Activated naive CD4-positive, alpha-beta T cell treated with anti-CD3 and anti-CD28 coated beads, Interleukin-2, amount 10 ng/mL, durations not matched to agents 7 days and 5 days (primary cell): ENCODE results near the gene LRRC4C.
"Not testable (repeated sequence)": the region's sequence is repeated elsewhere in the genome, so short reads cannot be mapped to it uniquely, and the experiment has no call there.

Experiments
- CTCF ChIA-PET: fragments of 350-600 bp; sonication (Branson Sonifier 250); formaldehyde crosslinking; loops from one replicate; lab custom pipeline; 2021; ENCODE audit warnings: antibody characterized with exemption; lab: Charles Lee
- DNase-seq: peaks from one replicate; pipeline ENCODE4 v3.0.0-alpha.2; 2020
- H3K27ac Mint-ChIP-seq: one replicate; pipeline ENCODE4 v1.8.0; 2021; ENCODE audit warnings: mild to moderate bottlenecking, moderate library complexity, mixed read lengths
- H3K27me3 Mint-ChIP-seq: one replicate; pipeline ENCODE4 v1.8.0; 2021; ENCODE audit warnings: mild to moderate bottlenecking, mixed read lengths
- H3K36me3 Mint-ChIP-seq: one replicate; pipeline ENCODE4 v1.8.0; 2021; ENCODE audit warnings: mixed read lengths
- H3K4me1 Mint-ChIP-seq: one replicate; pipeline ENCODE4 v1.8.0; 2021; ENCODE audit warnings: mixed read lengths
- H3K4me3 Mint-ChIP-seq: one replicate; pipeline ENCODE4 v1.8.0; 2021; ENCODE audit warnings: mild to moderate bottlenecking, moderate library complexity, mixed read lengths
- H3K9me3 Mint-ChIP-seq: one replicate; pipeline ENCODE4 v1.8.0; 2021; ENCODE audit warnings: mixed read lengths

Gene LRRC4C

DNA sequence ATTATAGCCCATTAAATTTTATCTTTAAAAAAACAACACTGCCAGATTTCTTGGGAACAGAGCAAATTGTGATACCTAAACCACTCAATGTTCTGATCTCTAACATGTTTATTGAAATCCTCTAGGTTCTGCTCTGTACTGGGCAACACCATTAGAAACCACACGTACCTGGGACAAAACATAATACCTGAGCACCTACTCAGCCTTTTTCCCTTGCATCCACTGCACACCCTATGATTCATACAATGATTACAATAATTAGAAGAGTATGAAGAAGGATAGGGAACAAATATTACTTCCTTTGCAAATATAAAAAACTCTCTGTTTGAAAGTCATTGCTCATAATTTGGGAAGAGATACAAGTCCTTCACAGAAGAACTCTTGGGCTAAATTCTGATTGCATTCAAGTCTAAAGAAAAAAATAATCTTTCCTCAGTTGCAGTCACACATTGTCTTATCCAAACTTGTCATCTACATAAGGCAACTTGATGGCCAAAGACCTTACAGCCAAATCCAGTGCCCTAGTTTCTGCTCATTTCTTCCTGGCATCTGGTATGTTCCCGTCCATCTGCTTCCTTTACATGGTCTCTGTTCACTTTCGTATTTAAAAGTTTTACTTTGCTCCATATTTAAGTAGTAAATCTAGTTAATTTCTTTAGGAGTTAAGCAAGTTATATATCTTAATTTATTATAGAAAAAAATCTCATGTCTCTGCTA lies 407.4 kb downstream of the LRRC4C start:
- Mint-ChIP-seq H3K36me3 (no peaks in the 10 kb centered on the region), H3K27ac (no peak overlapping the region), H3K4me3 (no peak overlapping the region), H3K27me3 (no peaks in the 10 kb centered on the region), H3K9me3 (peaks cover 14% of the 10 kb centered on the region), H3K4me1 (no peaks in the 10 kb centered on the region)
- no peak for DNase-seq
- CTCF ChIA-PET, result no interaction called here

DNA sequence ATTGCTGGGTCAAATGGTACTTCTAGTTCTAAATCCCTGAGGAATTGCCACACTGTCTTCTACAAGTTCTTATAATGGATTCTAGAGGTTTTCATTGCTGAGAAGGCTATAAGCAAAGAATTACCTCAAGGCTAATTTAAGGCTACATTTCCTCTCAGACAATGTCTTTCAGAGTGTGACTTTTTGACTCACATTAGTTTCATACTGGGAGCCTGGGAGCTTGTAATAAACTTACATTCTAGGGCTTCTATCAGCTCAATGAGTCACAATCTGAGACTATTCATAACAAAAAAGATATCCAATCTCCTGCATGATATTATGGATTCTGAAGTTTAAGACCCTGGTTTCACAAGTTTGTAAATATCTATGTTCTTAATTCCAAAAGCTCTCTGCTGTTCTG lies 408.7 kb downstream of the LRRC4C start:
- no peak overlapping the region for H3K4me3 Mint-ChIP-seq
- H3K4me1 Mint-ChIP-seq, result no peaks in the 10 kb centered on the region
- H3K36me3 Mint-ChIP-seq, result no peaks in the 10 kb centered on the region
- H3K9me3 Mint-ChIP-seq, result peaks cover 8% of the 10 kb centered on the region
- CTCF ChIA-PET, result no interaction called here
- no peak for DNase-seq
- no peak overlapping the region for H3K27ac Mint-ChIP-seq
- no peaks in the 10 kb centered on the region for H3K27me3 Mint-ChIP-seq

DNA sequence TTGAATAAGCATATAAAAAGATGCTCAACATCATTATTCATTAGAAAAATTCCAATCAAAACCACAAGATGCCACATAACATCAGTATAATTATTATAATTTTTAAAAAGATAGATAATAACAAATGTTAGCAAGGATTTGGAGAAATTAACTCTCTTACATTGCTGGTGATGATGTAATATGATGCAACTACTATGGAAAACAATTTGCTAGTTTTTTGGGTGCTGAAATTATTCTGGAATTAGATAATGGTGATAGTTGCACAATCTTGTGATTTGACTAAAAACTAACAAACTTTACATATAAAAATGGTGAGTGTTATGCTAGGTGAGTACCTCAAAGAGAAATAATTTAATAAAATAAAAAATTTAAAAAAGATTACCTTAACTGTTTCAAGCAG lies 412.2 kb downstream of the LRRC4C start:
- Mint-ChIP-seq H3K4me3 (no peak overlapping the region), H3K36me3 (no peaks in the 10 kb centered on the region), H3K9me3 (peaks cover 8% of the 10 kb centered on the region), H3K4me1 (no peaks in the 10 kb centered on the region), H3K27ac (no peak overlapping the region), H3K27me3 (no peaks in the 10 kb centered on the region)
- DNase-seq, result no peak
- CTCF ChIA-PET, result no interaction called here

DNA sequence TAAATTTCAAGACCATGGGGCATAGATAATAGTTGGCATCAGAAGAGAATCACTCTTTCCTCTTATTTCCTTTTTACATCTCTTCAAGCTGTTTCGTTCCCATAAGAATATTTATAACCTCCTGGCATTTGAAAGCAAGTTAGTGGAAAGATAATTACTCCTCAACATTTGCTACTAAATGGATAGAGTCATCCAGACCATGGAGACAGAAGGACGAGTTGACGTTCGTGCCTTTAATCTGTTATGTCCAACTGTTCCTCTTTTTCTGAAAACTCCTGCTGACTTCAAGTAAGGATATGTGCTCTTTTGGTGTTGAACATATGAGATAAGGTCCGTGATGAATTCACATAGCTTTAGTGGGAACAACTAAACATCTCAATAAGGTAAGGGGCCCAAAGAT lies 414.2 kb downstream of the LRRC4C start:
- CTCF ChIA-PET, result no interaction called here
- no peak overlapping the region for H3K4me3 Mint-ChIP-seq
- DNase-seq, result no peak
- no peak overlapping the region for H3K27ac Mint-ChIP-seq
- no peaks in the 10 kb centered on the region for H3K4me1 Mint-ChIP-seq
- H3K27me3 Mint-ChIP-seq, result no peaks in the 10 kb centered on the region
- no peaks in the 10 kb centered on the region for H3K36me3 Mint-ChIP-seq
- H3K9me3 Mint-ChIP-seq, result peaks cover 13% of the 10 kb centered on the region

DNA sequence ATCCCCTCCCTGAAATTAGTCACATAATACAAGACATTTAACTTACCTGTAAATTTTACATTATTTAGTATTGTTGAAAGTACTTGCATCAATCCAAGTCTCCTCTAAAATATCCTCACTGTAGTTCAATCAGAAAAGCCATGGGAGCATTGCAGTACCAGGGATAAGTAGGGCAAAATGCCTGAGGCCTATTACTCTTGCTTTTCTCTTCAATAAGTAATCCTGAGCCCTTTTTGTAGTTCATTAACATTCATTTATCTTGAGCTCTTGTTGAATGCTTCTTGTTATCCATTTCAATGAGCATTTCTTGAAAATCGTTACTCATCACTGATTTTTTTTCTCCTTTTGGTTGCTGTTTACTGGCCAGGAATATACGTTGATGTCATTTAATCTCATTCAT lies 414.7 kb downstream of the LRRC4C start:
- Mint-ChIP-seq H3K9me3 (peaks cover 16% of the 10 kb centered on the region), H3K4me3 (no peak overlapping the region), H3K4me1 (no peaks in the 10 kb centered on the region), H3K27me3 (no peaks in the 10 kb centered on the region), H3K27ac (no peak overlapping the region), H3K36me3 (no peaks in the 10 kb centered on the region)
- CTCF ChIA-PET, result no interaction called here
- no peak for DNase-seq

DNA sequence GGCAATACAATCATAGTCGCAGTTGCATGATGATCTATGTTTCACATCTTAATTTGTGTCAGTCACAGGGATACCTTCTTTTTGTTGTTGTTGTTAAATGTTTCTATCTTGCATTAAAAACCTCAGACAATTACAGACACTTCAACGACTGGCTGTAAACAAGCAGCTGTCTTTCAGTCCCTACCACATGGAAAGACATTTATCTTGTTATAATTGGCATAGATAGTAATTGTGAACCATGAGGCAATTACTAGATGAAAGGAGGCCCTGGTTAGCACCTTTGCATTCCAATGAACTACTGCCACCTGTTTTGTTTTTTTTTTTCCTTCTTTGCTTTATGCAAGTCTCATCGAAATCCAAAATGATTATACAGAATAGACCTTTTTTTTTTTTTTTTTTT lies 416.8 kb downstream of the LRRC4C start:
- no peaks in the 10 kb centered on the region for H3K36me3 Mint-ChIP-seq
- H3K27me3 Mint-ChIP-seq, result no peaks in the 10 kb centered on the region
- H3K4me3 Mint-ChIP-seq, result no peak overlapping the region
- H3K27ac Mint-ChIP-seq, result no peak overlapping the region
- H3K4me1 Mint-ChIP-seq, result no peaks in the 10 kb centered on the region
- CTCF ChIA-PET, result no interaction called here
- peaks cover 9% of the 10 kb centered on the region for H3K9me3 Mint-ChIP-seq
- DNase-seq, result no peak

DNA sequence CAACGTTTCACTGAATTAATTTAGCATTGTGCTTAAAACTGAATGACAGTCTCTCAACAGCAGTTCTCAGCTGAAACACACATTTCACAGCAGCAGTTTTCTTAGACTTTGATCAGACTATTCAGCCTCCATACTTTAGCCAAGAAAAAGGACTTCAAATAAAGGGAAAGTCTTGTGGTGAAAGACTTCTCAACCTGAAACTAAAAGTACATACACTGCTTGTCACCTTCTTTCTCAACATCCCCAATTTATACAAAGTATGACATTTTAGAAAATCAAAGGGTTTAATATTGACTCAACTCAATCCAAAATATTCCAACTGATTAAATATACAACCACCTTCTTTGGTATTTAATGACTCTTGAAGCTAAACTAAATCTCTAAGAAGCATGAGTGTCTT lies 419.0 kb downstream of the LRRC4C start:
- DNase-seq, result no peak
- Mint-ChIP-seq H3K9me3 (peaks cover 9% of the 10 kb centered on the region), H3K27ac (no peak overlapping the region), H3K4me3 (no peak overlapping the region), H3K36me3 (no peaks in the 10 kb centered on the region), H3K4me1 (no peaks in the 10 kb centered on the region), H3K27me3 (no peaks in the 10 kb centered on the region)
- CTCF ChIA-PET, result no interaction called here

DNA sequence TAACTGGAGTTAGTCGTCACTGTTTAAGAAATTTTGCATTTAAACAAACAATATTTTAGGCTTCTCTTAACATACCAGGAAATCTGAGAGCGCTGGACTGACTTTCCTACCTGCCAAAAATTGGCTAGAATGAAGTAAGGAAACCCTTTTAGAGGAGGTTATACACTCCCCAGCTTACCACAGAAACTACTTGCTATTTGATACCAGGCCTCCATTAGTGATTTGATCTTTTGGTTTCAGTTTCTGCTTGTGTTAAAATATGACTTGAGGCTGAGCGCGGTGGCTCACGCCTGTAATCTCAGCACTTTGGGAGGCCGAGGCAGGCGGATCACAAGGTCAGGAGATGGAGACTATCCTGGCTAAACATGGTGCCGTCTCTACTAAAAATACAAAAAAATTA lies 419.9 kb downstream of the LRRC4C start:
- no peaks in the 10 kb centered on the region for H3K36me3 Mint-ChIP-seq
- CTCF ChIA-PET, result no interaction called here
- no peaks in the 10 kb centered on the region for H3K27me3 Mint-ChIP-seq
- no peak overlapping the region for H3K27ac Mint-ChIP-seq
- H3K4me1 Mint-ChIP-seq, result no peaks in the 10 kb centered on the region
- DNase-seq, result no peak
- H3K4me3 Mint-ChIP-seq, result no peak overlapping the region
- H3K9me3 Mint-ChIP-seq, result peaks cover 13% of the 10 kb centered on the region

DNA sequence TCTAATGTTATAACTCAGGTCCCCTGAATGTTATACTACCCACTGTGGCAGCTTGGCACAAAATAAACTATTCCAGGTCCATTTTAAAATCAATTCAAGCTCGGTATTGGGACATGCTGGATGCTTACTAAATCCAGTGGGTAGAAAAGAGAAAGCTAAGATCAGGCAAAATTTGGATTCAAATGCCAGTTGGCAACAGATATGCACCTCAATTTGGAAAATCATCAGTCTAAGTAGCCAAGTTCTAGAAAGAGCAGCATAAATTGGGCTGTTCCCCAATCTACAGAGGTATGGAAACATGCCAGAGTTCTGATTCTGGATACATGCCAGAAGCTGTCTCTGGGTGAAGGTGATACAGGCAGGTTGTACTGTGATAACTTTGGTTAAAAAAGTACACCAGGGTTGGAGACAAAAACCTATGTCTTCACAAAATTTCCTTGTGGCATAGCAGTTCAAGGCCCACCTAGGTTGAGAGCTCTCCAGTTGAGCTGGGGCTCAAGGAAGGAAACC lies 427.8 kb downstream of the LRRC4C start:
- Mint-ChIP-seq H3K4me3 (no peak overlapping the region), H3K27ac (no peak overlapping the region), H3K27me3 (no peaks in the 10 kb centered on the region), H3K36me3 (no peaks in the 10 kb centered on the region), H3K9me3 (peaks cover 5% of the 10 kb centered on the region), H3K4me1 (no peaks in the 10 kb centered on the region)
- CTCF ChIA-PET, result no interaction called here
- no peak for DNase-seq

DNA sequence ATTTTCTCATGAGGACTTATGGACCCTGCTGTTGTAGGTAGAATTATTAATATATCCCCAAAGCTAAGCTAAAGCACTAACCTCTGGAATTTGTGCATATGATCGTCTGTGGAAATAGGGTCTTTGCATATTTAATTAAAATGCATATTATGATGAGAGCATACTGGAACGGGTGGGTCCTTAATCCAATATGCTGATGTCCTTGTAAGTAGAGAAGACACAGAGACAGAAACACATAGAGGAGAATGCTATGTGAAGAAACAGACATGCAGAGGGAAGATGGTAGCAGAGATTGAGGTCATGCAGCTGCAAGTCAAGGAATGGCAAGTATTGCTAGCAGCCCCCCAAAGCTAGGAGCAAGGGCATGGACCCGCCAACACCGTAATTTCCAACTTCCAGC lies 439.2 kb downstream of the LRRC4C start:
- no peaks in the 10 kb centered on the region for H3K27me3 Mint-ChIP-seq
- H3K9me3 Mint-ChIP-seq, result peaks cover 14% of the 10 kb centered on the region
- no peak for DNase-seq
- CTCF ChIA-PET, result no interaction called here
- no peak overlapping the region for H3K4me3 Mint-ChIP-seq
- no peak overlapping the region for H3K27ac Mint-ChIP-seq
- no peaks in the 10 kb centered on the region for H3K4me1 Mint-ChIP-seq
- H3K36me3 Mint-ChIP-seq, result no peaks in the 10 kb centered on the region

DNA sequence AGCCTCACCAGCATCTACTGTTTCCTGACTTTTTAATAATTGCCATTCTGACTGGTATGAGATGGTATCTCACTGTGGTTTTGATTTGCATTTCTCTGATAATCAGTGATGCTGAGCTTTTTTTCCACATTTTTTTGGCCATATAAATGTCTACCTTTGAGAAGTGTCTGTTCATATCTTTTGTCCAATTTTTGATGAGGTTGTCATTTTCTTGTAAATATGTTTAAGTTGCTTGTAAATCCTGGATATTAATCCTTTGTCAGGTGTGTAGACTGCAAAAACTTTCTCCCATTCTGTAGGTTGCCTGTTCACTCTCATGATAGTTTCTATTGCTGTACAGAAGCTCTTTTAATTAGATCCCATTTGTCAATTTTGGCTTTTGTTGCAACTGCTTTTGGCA lies 439.8 kb downstream of the LRRC4C start:
- H3K4me1 Mint-ChIP-seq, DNase-seq: not testable (repeated sequence)

DNA sequence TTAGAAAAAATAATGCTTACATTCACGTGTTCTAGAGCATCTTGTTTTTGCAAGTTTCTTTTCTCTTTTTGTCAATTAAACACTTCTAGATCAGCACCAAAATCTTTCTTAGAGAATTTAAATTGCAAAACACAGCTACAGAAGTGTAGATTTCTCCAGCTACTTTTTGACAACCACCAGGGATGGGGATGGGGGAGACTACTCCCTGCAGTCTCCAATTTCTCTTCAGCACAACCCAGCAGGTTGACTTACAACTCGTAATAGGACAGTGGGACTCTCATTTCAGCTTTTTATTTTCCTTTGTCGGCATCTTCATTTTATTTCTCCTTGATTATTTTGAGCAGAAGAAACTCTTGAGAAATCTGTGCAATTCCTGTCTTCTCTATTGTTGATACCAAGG lies 441.2 kb downstream of the LRRC4C start:
- Mint-ChIP-seq H3K4me3 (no peak overlapping the region), H3K36me3 (no peaks in the 10 kb centered on the region), H3K27me3 (no peaks in the 10 kb centered on the region), H3K9me3 (peaks cover 15% of the 10 kb centered on the region), H3K27ac (no peak overlapping the region), H3K4me1 (no peaks in the 10 kb centered on the region)
- DNase-seq, result no peak
- CTCF ChIA-PET, result no interaction called here

More for the DNA sequence above, 439.8 kb downstream of the LRRC4C start:
- H3K9me3 Mint-ChIP-seq, result peaks cover 15% of the 10 kb centered on the region
- H3K27me3 Mint-ChIP-seq, H3K27ac Mint-ChIP-seq, H3K36me3 Mint-ChIP-seq, H3K4me3 Mint-ChIP-seq, CTCF ChIA-PET: not testable (repeated sequence)

DNA sequence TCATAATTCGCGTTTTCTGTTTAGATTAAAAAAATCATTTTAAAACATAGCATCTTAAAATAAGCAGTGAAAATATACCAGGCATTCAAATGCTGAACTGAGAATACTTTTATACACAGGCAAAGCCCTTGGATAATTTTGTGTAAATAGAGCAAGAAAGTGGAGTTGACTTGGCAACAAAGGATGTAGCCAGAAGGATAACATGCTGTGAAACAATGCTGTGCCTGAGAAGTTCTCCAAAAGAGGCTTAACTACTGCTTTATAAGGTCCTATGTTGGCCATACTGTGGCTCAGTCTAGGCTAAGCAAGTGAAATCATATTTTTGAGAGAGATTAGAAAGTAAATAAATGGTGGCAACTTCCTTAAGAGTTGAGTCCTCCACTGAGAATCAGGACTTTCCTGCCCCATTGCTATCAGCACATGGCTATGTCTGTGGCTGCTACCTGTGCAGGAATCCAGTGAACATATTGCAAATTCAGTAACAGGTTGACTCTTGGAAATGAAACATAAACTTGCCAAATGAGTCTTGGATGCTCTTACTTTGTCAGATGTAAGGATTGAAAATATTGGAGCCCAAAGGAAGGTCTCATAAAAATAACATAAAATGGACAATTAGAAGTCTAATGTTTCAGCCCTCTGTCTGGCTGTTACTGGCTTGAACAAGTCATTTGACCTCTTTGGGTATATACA lies 448.9 kb downstream of the LRRC4C start:
- no peaks in the 10 kb centered on the region for H3K27me3 Mint-ChIP-seq
- H3K4me1 Mint-ChIP-seq, result no peaks in the 10 kb centered on the region
- H3K9me3 Mint-ChIP-seq, result peaks cover 17% of the 10 kb centered on the region
- no peak overlapping the region for H3K27ac Mint-ChIP-seq
- CTCF ChIA-PET, result no interaction called here
- no peak overlapping the region for H3K4me3 Mint-ChIP-seq
- no peak for DNase-seq
- no peaks in the 10 kb centered on the region for H3K36me3 Mint-ChIP-seq

DNA sequence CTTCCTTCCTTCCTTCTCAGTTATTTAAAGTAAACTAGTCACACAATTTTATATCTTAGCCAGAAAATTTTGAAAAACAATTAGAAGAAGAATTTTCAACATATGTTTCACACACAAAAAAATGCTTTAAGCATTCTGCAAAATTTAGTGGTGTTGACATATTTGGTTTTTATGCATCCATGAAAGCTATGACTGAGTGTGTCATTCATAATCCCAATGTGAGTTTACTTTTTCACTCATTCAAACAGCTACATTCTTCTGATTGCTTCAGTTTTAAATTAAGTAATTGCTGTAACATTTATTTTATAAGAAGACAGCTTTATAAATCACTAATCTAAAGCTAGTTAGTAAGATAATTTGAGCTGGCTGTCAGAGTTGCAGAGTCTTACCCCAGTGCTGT lies 453.5 kb downstream of the LRRC4C start:
- Mint-ChIP-seq H3K9me3 (peaks cover 17% of the 10 kb centered on the region), H3K4me3 (no peak overlapping the region), H3K4me1 (no peaks in the 10 kb centered on the region), H3K27me3 (no peaks in the 10 kb centered on the region), H3K27ac (no peak overlapping the region), H3K36me3 (no peaks in the 10 kb centered on the region)
- DNase-seq, result no peak
- CTCF ChIA-PET, result no interaction called here
